Measurements from ENCODE around the gene PRM2. TPM values are rescaled to one million over a fixed set of nuclear protein-coding genes. Genes with fewer than 3 reads are reported as not detected.
"Not testable (repeated sequence)": the region's sequence is repeated elsewhere in the genome, so short reads cannot be mapped to it uniquely, and the experiment has no call there.

The PRM2 gene
- total and polyA plus RNA-seq, 12 donors: not detected

DNA sequence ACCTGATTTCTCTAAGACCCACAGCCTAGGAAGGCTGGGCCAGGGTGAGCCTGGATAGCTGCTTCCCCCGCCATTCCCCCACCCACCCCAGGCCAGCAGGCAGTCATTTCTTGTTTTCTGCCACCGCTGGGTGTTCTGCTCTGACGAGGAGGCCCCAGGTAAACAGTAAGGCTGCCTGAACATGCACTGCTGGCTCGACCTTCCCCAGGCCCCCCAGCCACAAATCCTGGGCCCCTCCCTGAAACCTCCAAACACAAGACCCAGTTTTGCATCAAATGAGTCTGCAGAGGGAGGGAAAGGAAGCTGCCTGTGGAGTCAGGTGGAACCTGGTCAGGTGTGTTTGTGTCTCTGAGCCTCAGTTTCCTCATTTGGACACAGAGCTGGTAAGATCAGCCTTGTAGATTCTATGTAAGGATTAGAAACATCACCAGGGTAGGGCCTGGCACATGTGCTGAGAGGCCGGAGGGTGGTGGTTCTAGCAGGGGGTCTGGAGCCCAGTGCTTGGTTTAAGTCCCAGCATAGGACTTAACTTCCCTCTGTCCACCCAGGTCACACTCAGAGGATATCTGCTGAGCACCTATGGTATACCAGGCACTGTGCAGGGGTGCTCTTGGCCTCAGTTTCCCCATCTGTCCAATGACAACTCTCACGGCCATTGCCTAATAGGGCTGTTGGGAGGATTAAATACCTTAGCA, 23.7 kb upstream of the PRM2 start:
- 93 to 94% methylated on average over 6 of the region's 6 CpGs for WGBS, 2 donors
- TF ChIP-seq, protein P1, sequence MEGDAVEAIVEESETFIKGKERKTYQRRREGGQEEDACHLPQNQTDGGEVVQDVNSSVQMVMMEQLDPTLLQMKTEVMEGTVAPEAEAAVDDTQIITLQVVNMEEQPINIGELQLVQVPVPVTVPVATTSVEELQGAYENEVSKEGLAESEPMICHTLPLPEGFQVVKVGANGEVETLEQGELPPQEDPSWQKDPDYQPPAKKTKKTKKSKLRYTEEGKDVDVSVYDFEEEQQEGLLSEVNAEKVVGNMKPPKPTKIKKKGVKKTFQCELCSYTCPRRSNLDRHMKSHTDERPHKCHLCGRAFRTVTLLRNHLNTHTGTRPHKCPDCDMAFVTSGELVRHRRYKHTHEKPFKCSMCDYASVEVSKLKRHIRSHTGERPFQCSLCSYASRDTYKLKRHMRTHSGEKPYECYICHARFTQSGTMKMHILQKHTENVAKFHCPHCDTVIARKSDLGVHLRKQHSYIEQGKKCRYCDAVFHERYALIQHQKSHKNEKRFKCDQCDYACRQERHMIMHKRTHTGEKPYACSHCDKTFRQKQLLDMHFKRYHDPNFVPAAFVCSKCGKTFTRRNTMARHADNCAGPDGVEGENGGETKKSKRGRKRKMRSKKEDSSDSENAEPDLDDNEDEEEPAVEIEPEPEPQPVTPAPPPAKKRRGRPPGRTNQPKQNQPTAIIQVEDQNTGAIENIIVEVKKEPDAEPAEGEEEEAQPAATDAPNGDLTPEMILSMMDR (IDR thresholded peaks at IDR 0.05): no peak
- ATAC-seq (no peak), DNase-seq (no peak)
- H3K27ac ChIP-seq: no peak overlapping the region
- intact Hi-C loops (cut with DNase I): no loop called here
- peaks cover 0 to 20% (median 12%) of the 10 kb centered on the region in 9 donors for H3K4me1 ChIP-seq
- no peaks in the 10 kb centered on the region for H3K36me3 ChIP-seq
- H3K9me3 ChIP-seq: peaks cover 0 to 3% (median 0%) of the 10 kb centered on the region in 11 donors
- no peak overlapping the region for H3K4me3 ChIP-seq
- no peaks in the 10 kb centered on the region for H3K27me3 ChIP-seq

DNA sequence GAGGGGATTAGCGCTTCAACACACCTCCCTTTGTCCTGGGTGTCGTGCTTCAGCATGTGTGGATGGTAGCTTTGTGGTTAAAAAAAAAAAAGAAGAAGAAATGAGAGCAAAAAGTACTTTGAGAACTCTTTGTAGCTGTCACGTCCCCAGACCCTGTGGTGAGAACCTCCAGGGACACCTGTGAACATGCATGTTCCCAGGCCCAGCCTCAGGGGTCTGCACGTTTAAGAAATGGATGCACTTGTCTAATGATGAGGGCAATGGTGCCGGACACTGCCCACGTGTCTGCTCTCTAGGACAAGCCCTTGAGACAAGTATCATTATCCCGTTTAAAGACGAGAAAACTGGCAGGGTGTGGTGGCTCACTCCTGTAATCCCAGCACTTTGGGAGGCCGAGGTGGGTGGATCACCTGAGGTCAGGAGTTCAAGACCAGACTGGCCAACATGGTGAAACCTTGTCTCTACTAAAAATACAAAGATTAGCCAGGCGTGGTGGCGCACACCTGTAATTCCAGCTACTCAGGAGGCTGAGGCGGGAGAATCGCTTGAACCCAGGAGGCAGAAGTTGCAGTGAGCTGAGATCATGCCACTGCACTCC, 22.8 kb upstream of the PRM2 start:
- ATAC-seq; H3K36me3 ChIP-seq; DNase-seq; H3K4me3 ChIP-seq; H3K9me3 ChIP-seq; H3K27me3 ChIP-seq; H3K27ac ChIP-seq; intact Hi-C loops (cut with DNase I): not testable (repeated sequence)
- H3K4me1 ChIP-seq: peaks cover 0 to 20% (median 12%) of the 10 kb centered on the region in 9 donors
- WGBS, 2 donors: 84 to 90% methylated on average over 13 of the region's 13 CpGs

DNA sequence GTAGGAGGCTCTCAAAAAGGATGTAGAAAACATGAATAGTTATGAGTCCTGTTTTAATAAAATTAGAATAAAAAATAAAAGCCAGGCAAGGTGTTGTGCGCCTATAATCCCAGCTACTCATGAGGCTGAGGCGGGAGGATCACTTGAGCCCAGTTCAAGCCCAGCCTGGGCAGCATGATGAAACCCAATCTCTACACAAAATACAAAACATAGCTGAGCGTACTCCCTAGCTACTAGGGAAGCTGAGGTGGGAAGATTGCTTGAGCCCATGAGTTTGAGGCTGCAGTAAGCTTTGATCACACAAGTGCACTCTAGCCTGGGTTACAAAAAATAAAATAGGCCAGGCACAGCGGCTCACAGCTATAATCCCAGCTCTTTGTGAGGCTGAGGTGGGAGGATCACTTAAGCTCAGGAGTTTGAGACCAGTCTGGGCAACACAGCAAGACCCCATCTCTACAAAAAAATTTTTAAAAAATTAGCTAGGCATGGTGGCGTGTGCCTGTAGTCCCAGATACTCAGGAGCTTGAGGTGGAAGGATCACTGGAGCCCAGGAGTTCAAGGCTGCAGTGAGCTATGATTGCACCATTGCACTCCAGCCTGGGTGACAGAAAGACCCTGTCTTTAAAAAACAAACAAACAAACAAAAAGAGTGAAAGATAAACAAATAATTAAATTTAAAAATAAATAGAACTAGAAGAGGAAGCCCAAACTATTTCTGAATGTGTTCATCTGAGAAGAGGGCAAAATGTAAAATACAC, 22.0 kb upstream of the PRM2 start:
- TF ChIP-seq, protein P1 (IDR thresholded peaks at IDR 0.05): no peak
- H3K9me3 ChIP-seq: no peaks in the 10 kb centered on the region
- H3K36me3 ChIP-seq: no peaks in the 10 kb centered on the region
- intact Hi-C loops (cut with DNase I): no loop called here
- 95 to 96% methylated on average over 5 of the region's 5 CpGs for WGBS, 2 donors
- H3K4me1 ChIP-seq: peaks cover 0 to 20% (median 12%) of the 10 kb centered on the region in 9 donors
- H3K27ac ChIP-seq: peak overlapping the region in 6 of 10 donors; percentile 16 to 80 (median 59)
- ATAC-seq (peak in 1 of 8 donors; percentile 8), DNase-seq (no peak)
- no peaks in the 10 kb centered on the region for H3K27me3 ChIP-seq
- no peak overlapping the region for H3K4me3 ChIP-seq

DNA sequence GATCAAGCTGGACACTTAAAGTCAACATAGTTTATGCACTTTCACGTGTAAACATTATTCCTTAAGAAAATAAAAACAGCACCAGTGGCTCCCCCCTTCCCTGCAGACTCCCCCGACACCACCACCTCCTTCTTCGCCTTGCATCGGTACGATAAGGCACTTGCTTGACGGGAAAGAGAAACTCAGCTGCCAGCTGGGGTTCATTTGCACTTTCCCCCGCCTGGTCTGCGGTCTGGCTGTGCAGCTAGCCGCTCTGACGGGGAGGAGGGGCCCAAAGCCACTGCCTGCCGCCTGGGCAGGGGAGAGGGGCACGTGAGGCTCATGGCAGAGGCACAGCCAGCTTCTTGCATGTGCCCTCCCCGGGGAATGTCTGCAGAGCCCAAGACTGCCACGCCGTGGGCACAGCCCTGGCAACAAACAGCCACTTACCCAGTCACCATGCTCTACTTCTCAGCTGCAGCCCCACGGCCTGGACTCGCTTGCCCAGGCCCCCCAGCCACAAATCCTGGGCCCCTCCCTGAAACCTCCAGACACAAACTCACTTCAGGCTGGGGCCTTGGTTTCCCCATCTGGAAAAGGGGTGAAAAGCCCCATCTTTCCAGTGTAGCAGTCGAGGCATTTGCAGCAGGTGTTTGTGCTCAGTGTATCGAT, 21.3 kb upstream of the PRM2 start:
- TF ChIP-seq, protein P1 (IDR thresholded peaks at IDR 0.05): peak in 3 of 9 donors; percentile 34 to 47 (median 44)
- ATAC-seq (peak; percentile 90 to 97 (median 96)), DNase-seq (peak; percentile 73 to 76)
- no peaks in the 10 kb centered on the region for H3K27me3 ChIP-seq
- no peaks in the 10 kb centered on the region for H3K36me3 ChIP-seq
- 15 to 18% methylated on average over 19 of the region's 19 CpGs for WGBS, 2 donors
- intact Hi-C loops (cut with DNase I): no loop called here
- H3K27ac ChIP-seq: peak overlapping the region; percentile 3 to 80 (median 44)
- peaks cover 0 to 20% (median 12%) of the 10 kb centered on the region in 9 donors for H3K4me1 ChIP-seq
- H3K4me3 ChIP-seq: peak overlapping the region in 6 of 10 donors; percentile 2 to 31 (median 18)
- no peaks in the 10 kb centered on the region for H3K9me3 ChIP-seq

Data from heart right ventricle (tissue), 16 donors.